ENCODE results near the gene KMT2B.
"Not testable (repeated sequence)": the region's sequence is repeated elsewhere in the genome, so short reads cannot be mapped to it uniquely, and the experiment has no call there.

KMT2B gene

GRCh38 chr19:35757749-35758608 is 40.2 kb downstream of the KMT2B start, which contains the start of gene PROSER3:
Gene PROSER3, plus strand, starts transcription at chr19:35758176. Its CDS starts 40 bp downstream, at chr19:35758216.
- peak; percentile 98 to 99 for DNase-seq

GRCh38 chr19:35759697-35760096 is 41.9 kb downstream of the KMT2B start:
- no peak for DNase-seq

- no peak for DNase-seq
These were observed 43.0 kb downstream of the KMT2B start for GRCh38 chr19:35760711-35761349.

GRCh38 chr19:35764432-35765315 is 46.9 kb downstream of the KMT2B start:
- no peak for DNase-seq

- no peak for DNase-seq
These were observed 48.8 kb downstream of the KMT2B start for GRCh38 chr19:35766571-35767104.

GRCh38 chr19:35767288-35768081 is 49.7 kb downstream of the KMT2B start:
- no peak for DNase-seq

GRCh38 chr19:35768082-35768421 is 50.2 kb downstream of the KMT2B start:
- DNase-seq, result no peak

GRCh38 chr19:35772362-35772761 is 54.6 kb downstream of the KMT2B start:
- not testable (repeated sequence) for DNase-seq

GRCh38 chr19:35773020-35773806 is 55.4 kb downstream of the KMT2B start:
- no peak for DNase-seq

- DNase-seq, result no peak
These were observed 56.7 kb downstream of the KMT2B start for GRCh38 chr19:35774274-35775045.

GRCh38 chr19:35775046-35775297 is 57.2 kb downstream of the KMT2B start:
- no peak for DNase-seq

- DNase-seq, result peak; percentile 96 to 100
These were observed 57.7 kb downstream of the KMT2B start, which contains the start of gene ARHGAP33 for GRCh38 chr19:35775298-35776101. Gene ARHGAP33, plus strand, starts transcription at chr19:35775564. Its CDS starts 95 bp downstream, at chr19:35775659.

- no peak for DNase-seq
These were observed 58.4 kb downstream of the KMT2B start for GRCh38 chr19:35776102-35776788.

GRCh38 chr19:35777086-35777841 is 59.5 kb downstream of the KMT2B start:
- no peak for DNase-seq

- no peak for DNase-seq
These were observed 60.2 kb downstream of the KMT2B start for GRCh38 chr19:35777961-35778360.

- DNase-seq, result no peak
These were observed 61.2 kb downstream of the KMT2B start for GRCh38 chr19:35779033-35779432.

- DNase-seq, result no peak
These were observed 62.3 kb downstream of the KMT2B start for GRCh38 chr19:35780058-35780457.

- no peak for DNase-seq
These were observed 62.9 kb downstream of the KMT2B start for GRCh38 chr19:35780717-35781116.
